GM19351 (cell line): Measurements from ENCODE around the gene GUCY2C.
"Not testable (repeated sequence)": the region's sequence is repeated elsewhere in the genome, so short reads cannot be mapped to it uniquely, and the experiment has no call there.

Source experiments
- ATAC-seq: cut with Tn5 transposase; IDR thresholded peaks from one replicate; pipeline ENCODE4 v1.9.1; 2021; ENCODE audit warnings: mild to moderate bottlenecking, moderate library complexity; ENCODE audit not compliant: unreplicated experiment

GUCY2C gene

GRCh38 chr12:14682231-14682630 is 14.2 kb downstream of the GUCY2C start:
- not testable (repeated sequence) for ATAC-seq

DNA sequence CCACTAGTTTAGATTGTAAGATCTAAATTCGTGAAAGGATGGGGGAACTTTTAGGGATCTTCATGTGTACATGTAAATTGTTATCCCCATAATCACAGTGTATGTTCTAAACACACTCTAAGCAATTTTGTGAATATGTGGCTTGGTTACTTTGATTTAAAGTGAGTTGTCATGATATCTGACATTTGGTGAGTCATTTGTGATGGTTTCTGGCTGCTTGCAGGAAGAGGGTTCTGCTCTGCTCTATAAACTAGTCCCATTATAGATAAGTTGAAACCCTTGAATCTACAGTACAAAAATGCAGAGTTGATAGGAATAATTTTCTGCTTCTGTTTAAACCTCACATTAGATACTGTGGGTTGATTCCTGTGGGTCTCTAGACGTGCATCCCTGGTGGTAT is 14.8 kb downstream of the GUCY2C start:
- ATAC-seq: no peak

DNA sequence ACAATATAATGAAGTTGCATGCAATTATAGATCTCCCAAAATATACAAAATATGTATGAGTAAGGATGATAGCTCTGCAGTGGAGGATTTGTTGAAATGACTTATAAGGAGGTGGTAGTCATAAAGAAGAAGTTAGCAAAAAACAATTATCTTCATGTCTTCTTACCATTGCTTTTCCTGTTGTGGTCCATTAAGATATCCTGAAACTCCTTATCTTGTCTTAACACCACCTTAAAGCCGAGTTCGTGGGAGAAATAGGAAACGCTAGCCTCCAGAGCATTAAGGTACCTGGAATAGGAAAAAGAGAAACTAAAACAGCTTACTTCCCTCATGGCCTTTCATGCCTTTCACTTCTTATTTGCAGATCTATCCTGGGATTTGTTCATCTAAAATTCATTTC is 15.2 kb downstream of the GUCY2C start:
- no peak for ATAC-seq

DNA sequence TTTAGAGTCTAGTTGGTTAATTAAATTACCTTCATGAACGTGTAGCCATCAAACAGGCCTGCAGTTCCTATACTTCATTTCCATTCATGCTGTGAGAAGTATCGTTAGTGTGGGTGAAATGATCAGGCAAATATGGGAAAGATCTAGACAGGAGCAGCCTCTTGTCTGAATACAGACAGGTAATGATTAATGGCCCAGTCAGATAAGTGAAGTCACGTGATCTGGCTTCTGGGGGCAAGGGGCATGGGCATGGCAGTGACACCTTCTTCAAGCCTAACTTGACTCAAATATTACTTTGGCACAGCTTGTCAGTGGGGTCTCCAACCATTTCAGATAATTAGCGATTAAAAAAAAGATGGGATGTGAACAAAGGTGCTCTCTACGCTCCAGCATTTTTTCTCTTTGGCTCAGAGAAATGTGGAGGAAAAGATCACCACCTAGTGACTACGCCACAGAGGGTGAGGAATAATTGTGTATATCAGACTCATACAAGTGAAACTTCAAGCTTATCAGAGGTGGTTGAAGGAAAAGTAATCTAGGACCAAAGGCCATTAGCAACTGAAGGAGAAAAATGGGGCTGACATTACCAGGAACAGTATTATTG is 17.8 kb downstream of the GUCY2C start:
- no peak for ATAC-seq

- no peak for ATAC-seq
Measured at GRCh38 chr12:14668591-14668990, 27.8 kb downstream of the GUCY2C start.

DNA sequence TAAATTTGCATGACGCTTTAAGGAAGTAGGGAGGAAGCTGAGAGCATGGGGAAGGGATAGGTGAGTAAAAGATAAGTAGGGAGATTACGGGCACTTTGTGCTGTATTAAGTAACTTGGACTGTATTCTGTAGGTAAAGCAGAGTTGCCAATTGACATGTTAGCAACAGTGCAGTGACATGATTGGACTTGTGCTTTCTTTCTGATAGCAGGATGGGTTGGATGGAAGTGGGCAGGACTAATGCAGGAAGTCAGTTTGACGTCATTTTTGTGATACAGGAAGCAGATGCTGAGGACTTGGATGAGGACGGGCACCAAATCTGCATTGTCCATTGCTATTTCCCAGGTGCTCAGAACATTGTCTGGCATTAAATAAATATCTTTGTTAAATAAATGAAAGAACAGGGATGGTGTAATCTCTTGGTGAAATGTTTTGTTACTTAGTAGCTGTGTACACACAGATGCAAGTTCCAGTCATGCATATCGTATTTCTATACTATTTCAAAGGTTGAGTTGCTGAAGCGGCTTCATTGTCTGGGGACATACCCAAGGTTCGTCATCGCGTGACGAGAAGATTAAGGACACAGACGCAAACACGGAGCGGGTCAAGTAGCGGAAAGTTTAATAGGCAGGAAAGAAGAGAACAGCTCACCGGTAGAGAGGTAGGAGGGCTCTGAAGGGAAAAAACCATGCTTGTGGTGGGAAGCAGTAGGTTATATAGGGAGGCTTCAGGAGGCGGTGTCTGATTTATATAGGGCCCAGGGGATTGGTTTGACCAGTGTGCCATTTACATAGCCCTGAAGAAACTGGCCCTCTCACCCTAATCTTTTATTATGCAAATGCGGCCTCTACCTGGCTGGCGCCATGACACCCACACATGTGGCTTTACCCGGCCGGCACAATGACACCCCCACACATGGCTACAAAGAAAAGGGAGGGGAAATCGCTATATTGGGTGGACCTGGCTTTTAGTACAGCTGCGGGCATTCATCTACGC is 30.7 kb downstream of the GUCY2C start:
- ATAC-seq: no peak

- peak; percentile 83 for ATAC-seq
Measured at GRCh38 chr12:14664434-14665023, 31.9 kb downstream of the GUCY2C start.

- no peak for ATAC-seq
Measured at GRCh38 chr12:14663002-14663401, 33.4 kb downstream of the GUCY2C start.

GRCh38 chr12:14656846-14657245 is 39.6 kb downstream of the GUCY2C start:
- no peak for ATAC-seq

DNA sequence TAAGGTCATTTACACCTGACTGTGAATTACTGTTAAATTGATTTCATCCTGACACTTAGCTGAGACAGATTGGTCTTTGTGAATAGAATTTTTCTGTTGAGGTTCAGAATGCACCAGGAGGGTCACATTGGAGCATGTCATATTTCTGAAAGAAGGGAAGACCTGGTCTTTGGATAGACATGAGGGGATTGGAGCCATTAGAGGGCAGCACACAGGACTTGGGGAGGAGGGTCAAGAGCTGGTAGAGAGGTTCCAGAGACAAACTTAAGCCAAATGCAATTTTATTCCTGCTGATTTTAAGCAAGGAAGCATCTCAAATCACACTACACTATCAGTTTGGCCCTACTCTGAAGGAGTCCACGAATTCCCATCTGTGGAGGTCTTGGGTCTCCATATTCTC is 41.1 kb downstream of the GUCY2C start:
- no peak for ATAC-seq

- no peak for ATAC-seq
Measured at GRCh38 chr12:14654842-14655241, 41.6 kb downstream of the GUCY2C start.

DNA sequence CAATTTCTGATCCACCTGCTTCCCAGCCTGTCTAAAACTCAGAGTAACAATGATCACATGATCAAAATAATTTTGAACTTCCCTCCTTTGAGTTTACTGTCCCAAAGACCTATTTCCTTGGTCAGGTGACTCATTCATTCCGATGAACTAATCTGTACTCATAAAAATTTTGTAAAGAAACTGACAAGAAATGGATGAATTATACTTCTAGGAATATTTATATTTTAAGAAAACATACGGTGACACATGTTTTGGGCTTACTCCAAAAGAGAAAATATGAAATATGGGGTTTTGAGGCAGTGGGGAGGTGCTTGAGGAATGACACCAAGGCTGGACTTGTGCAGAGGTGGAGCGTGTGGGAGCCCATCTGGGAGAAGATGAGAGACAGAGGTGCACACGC is 42.0 kb downstream of the GUCY2C start:
- ATAC-seq: no peak

DNA sequence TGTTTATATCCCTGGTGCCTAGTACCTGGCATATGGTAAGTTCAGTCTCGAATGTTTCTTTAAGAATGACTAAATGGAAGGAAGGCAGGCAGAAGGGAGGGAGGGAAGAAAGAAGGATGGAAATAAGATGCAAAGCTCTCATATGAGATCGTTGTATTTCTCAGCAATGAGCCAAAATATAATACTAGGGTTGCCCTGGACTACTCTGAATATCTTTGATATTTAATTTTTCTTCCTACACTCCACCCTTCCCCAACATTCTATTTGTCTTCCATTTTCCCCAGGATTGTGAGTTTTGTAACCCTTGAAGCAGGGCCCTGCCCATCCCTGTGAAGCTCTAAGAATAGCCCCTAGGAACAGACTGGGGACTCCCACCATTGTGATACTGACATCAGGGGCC is 43.9 kb downstream of the GUCY2C start:
- ATAC-seq: no peak

- ATAC-seq: no peak
Measured at GRCh38 chr12:14651371-14651770, 45.0 kb downstream of the GUCY2C start.

DNA sequence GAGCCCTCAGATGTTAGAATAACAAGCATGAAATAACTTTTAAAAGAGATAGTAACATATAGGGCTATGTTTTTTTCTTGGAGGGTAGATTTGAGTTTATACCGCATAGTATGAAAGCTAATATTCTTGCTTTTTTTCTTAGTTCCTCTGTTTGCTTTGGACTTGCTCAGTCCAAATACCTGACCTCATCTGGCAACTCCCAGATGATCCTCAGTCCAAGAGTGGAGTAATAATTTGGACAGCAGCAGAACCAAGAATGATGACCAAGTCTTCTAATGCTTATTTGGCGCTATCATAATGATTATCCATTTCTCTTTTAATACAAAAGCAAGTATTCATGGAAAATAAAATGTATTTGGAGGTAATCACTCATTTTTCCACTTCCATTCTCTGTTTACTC is 45.6 kb downstream of the GUCY2C start:
- no peak for ATAC-seq

DNA sequence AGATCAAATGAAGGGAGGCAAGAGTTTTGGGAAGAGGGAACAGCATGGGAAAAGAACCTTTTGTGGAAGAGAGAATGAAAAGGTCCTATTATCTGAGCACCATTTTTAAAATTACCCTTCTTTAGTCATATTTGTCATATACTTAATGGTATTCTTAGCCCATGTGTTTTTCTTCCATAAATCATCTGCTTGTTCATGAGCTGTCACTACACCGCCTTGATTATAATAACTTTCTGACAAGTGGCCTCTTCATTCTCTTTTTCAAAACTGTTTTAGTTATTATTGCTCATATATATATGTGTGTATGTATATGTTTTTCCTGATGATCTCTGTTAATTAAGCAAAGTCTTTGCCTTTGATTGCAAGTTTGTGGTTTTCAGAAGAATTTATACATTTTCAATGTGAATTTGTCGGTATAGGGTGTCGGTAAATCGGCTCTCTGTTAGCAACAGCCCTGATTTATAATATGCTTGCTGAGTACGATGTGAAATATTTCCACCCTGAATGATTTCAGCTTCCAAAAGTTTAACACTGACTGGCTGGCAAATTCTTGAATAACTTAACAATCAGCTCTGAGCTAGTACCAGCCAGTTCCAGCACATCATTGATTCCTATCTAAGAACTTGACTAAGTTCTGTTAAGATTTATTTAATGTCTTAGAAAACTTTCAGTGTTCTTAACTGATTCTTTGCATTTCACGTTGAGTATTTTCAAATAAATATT is 49.2 kb downstream of the GUCY2C start:
- ATAC-seq: no peak

GRCh38 chr12:14643251-14643650 is 53.1 kb downstream of the GUCY2C start:
- ATAC-seq: no peak

GRCh38 chr12:14638066-14638465 is 58.3 kb downstream of the GUCY2C start:
- ATAC-seq: no peak

DNA sequence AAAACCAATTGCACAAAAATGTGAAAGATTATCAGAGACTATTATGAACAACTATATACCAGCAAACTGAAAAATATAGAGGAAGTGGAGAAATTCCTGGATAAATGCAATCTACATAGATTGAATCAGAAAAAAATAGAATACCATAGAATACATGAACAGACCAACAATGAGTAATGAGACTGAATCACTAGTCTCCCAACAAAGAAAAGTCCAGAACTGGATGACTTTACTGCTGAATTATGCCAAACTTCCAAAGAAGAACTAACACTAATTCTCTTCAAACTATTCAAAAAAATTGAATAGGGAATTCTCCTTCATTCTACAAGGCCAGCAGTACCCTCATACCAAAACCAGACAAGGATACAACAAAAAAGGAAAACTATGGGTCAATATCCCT is 60.6 kb downstream of the GUCY2C start:
- no peak for ATAC-seq

DNA sequence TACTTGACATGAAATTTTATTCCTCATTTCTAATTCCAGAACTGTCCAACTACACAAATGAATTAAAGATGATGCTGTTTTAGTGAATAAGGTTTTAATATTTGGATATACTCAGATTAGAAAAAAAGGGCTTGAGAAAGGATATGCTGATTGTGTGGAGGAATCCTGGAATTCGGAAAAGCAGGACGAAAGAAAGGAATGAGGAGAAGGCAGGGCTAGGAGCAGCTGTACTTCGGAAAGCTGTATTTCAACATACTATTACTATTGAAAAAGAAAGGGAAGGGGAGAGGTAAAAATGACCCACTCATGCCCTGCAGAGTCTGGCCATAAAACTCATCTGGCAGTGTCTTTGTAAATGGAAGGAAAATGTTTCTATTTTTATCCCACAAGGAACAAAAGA is 65.6 kb downstream of the GUCY2C start:
- ATAC-seq: no peak
